Natural killer cell (primary cell): ENCODE results near the gene ANKRD28. TPM values are rescaled to one million over a fixed set of nuclear protein-coding genes. Genes with fewer than 3 reads are reported as not detected.

ENCODE experiments used
- ATAC-seq, 3 donors: fragments of 150-1000 bp in 2 of 3; fragments of 200-7000 bp in 1 of 3; cut with Tn5 transposase; 1 replicate in 1 of 3; 2 replicates in 2 of 3; pipeline ENCODE4 v1.10.0; 2021; ENCODE audit warnings: mild to moderate bottlenecking in 2 of 3, moderate library complexity in 2 of 3
- DNase-seq, 2 donors: peaks; one replicate each; pipeline versions ENCODE4 v3.0.0 to v3.0.0-alpha.2; 2013 to 2021; ENCODE audit warnings: mixed read lengths in 1 of 2
- H3K27ac ChIP-seq: one replicate; pipeline ENCODE4 v1.5.1; 2013; ENCODE audit warnings: mild to moderate bottlenecking, low read length
- H3K27me3 ChIP-seq: one replicate; pipeline ENCODE4 v1.6.1; 2013; ENCODE audit warnings: low read length; ENCODE audit not compliant: control insufficient read depth, insufficient read depth
- H3K36me3 ChIP-seq: one replicate; pipeline ENCODE4 v1.6.1; 2013; ENCODE audit warnings: low read length; ENCODE audit not compliant: control insufficient read depth, insufficient read depth
- H3K4me1 ChIP-seq: one replicate; pipeline ENCODE4 v1.6.1; 2013; ENCODE audit warnings: low read length; ENCODE audit not compliant: control insufficient read depth, insufficient read depth
- H3K4me3 ChIP-seq: one replicate; pipeline ENCODE4 v1.5.1; 2013; ENCODE audit warnings: low read length
- H3K9me3 ChIP-seq: one replicate; pipeline ENCODE4 v1.6.1; 2013; ENCODE audit warnings: low read length; ENCODE audit not compliant: control insufficient read depth, insufficient read depth
- H3K27ac Mint-ChIP-seq, 2 donors: one replicate each; pipeline ENCODE4 v1.8.0; 2022; ENCODE audit warnings: mild to moderate bottlenecking in 2 of 2, mixed read lengths in 2 of 2, moderate library complexity in 1 of 2
- H3K27me3 Mint-ChIP-seq, 2 donors: one replicate each; pipeline ENCODE4 v1.8.0; 2022; ENCODE audit warnings: low read depth in 2 of 2, mixed read lengths in 2 of 2
- H3K36me3 Mint-ChIP-seq: one replicate; pipeline ENCODE4 v1.8.0; 2022; ENCODE audit warnings: mixed read lengths
- H3K4me1 Mint-ChIP-seq, 2 donors: one replicate each; pipeline ENCODE4 v1.8.0; 2022; ENCODE audit warnings: mixed read lengths in 2 of 2
- H3K4me3 Mint-ChIP-seq: one replicate; pipeline ENCODE4 v1.8.0; 2022; ENCODE audit warnings: mild to moderate bottlenecking, moderate library complexity, mixed read lengths
- H3K9me3 Mint-ChIP-seq, 2 donors: one replicate each; pipeline ENCODE4 v1.8.0; 2022; ENCODE audit warnings: mixed read lengths in 2 of 2
- CTCF ChIP-seq: fragments of 200-600 bp; IDR thresholded peaks from one replicate; pipeline ENCODE4 v1.8.0; 2022; ENCODE audit warnings: antibody characterized with exemption
- WGBS: methylation state at CpG from one replicate; pipeline ENCODE4 v1.1.7; 2013; ENCODE audit warnings: missing lambda C conversion rate; ENCODE audit not compliant: insufficient coverage; 5-methylcytosine and 5-hydroxymethylcytosine counted together
- intact Hi-C: fragments of 100-400 bp; cut with micrococcal nuclease; formaldehyde crosslinking; loops from one replicate; pipeline ENCODE4 v1.14.2; 2022
- total RNA-seq, 4 donors: library from RNA; stranded (reverse); fragments of 120-200 nt in 1 of 4; gene quantifications; one replicate each; pipeline versions ENCODE4 v1.2.3 to v1.2.4, GENCODE V29; 2013 to 2022

The ANKRD28 gene
- total RNA-seq, 3 donors from 2014 or later (not counting 1 experiment from before 2014, with no cell fraction given): 58.0 to 99.7 (median 91.7) TPM

GRCh38 chr3:15757824-15758223 lies 40.0 kb downstream of the ANKRD28 start:
- Mint-ChIP-seq H3K27ac (no peak overlapping the region), H3K4me1 (peaks cover 29 to 30% of the 10 kb centered on the region in 2 donors), H3K27me3 (no peaks in the 10 kb centered on the region), H3K36me3 (no peaks in the 10 kb centered on the region), H3K4me3 (no peak overlapping the region), H3K9me3 (no peaks in the 10 kb centered on the region)
- ATAC-seq (no peak), DNase-seq (no peak)
- H3K4me1 ChIP-seq: no peaks in the 10 kb centered on the region
- H3K4me3 ChIP-seq: no peak overlapping the region
- WGBS: no CpG with 5 or more reads among the region's 1 CpG
- H3K27ac ChIP-seq: no peak overlapping the region
- no peak for TF ChIP-seq CTCF
- intact Hi-C loops: no loop called here
- no peaks in the 10 kb centered on the region for H3K9me3 ChIP-seq
- H3K36me3 ChIP-seq: no peaks in the 10 kb centered on the region
- H3K27me3 ChIP-seq: no peaks in the 10 kb centered on the region

- H3K27ac ChIP-seq: no peak overlapping the region
- Mint-ChIP-seq H3K36me3 (no peaks in the 10 kb centered on the region), H3K9me3 (no peaks in the 10 kb centered on the region), H3K4me3 (no peak overlapping the region), H3K4me1 (peaks cover 31 to 33% of the 10 kb centered on the region in 2 donors), H3K27me3 (no peaks in the 10 kb centered on the region), H3K27ac (no peak overlapping the region)
- no peak overlapping the region for H3K4me3 ChIP-seq
- H3K27me3 ChIP-seq: no peaks in the 10 kb centered on the region
- DNase-seq: no peak
- no peak for ATAC-seq
- no peaks in the 10 kb centered on the region for H3K9me3 ChIP-seq
- no peak for TF ChIP-seq CTCF
- no peaks in the 10 kb centered on the region for H3K4me1 ChIP-seq
- 93% methylated on average over 3 of the region's 3 CpGs for WGBS
- intact Hi-C loops: no loop called here
- H3K36me3 ChIP-seq: peaks cover under 1% of the 10 kb centered on the region
These were observed 41.3 kb downstream of the ANKRD28 start for GRCh38 chr3:15756505-15756904.

- H3K4me3 Mint-ChIP-seq: no peak overlapping the region
- H3K27ac Mint-ChIP-seq: no peak overlapping the region
- H3K4me3 ChIP-seq: no peak overlapping the region
- WGBS: 100% methylated on average over 1 of the region's 2 CpGs
- ATAC-seq (no peak), DNase-seq (no peak)
- no peaks in the 10 kb centered on the region for H3K4me1 ChIP-seq
- no peaks in the 10 kb centered on the region for H3K36me3 Mint-ChIP-seq
- H3K27ac ChIP-seq: no peak overlapping the region
- H3K4me1 Mint-ChIP-seq: peaks cover 31 to 33% of the 10 kb centered on the region in 2 donors
- intact Hi-C loops: no loop called here
- H3K27me3 ChIP-seq: no peaks in the 10 kb centered on the region
- no peaks in the 10 kb centered on the region for H3K9me3 ChIP-seq
- no peaks in the 10 kb centered on the region for H3K27me3 Mint-ChIP-seq
- TF ChIP-seq CTCF: no peak
- H3K36me3 ChIP-seq: peaks cover 7% of the 10 kb centered on the region
- no peaks in the 10 kb centered on the region for H3K9me3 Mint-ChIP-seq
These were observed 42.0 kb downstream of the ANKRD28 start for GRCh38 chr3:15755780-15756179.

- Mint-ChIP-seq H3K36me3 (no peaks in the 10 kb centered on the region), H3K9me3 (no peaks in the 10 kb centered on the region)
- no peaks in the 10 kb centered on the region for H3K4me1 ChIP-seq
These were observed 42.6 kb downstream of the ANKRD28 start for GRCh38 chr3:15755181-15755580.

More at GRCh38 chr3:15755181-15755580, 42.6 kb downstream of the ANKRD28 start:
- no peak overlapping the region for H3K4me3 Mint-ChIP-seq
- no CpG with 5 or more reads among the region's 1 CpG for WGBS
- H3K27me3 Mint-ChIP-seq: no peaks in the 10 kb centered on the region
- H3K27ac Mint-ChIP-seq: no peak overlapping the region
- H3K9me3 ChIP-seq: no peaks in the 10 kb centered on the region
- intact Hi-C loops: no loop called here
- DNase-seq (no peak), ATAC-seq (no peak)
- H3K36me3 ChIP-seq: peaks cover 11% of the 10 kb centered on the region
- peaks cover 30% of the 10 kb centered on the region in 2 donors for H3K4me1 Mint-ChIP-seq
- H3K27me3 ChIP-seq: no peaks in the 10 kb centered on the region
- H3K27ac ChIP-seq: no peak overlapping the region
- no peak for TF ChIP-seq CTCF
- no peak overlapping the region for H3K4me3 ChIP-seq
